Adrenal gland (tissue), 12 donors: ENCODE data around the gene PIGU. TPM values are rescaled to one million over a fixed set of nuclear protein-coding genes. Genes with fewer than 3 reads are reported as not detected.

Experiments used
- DNase-seq, 7 donors: peaks; one replicate each; pipeline ENCODE4 v3.0.0-alpha.2; 2019 to 2020
- H3K27ac ChIP-seq, 5 donors: fragments of 200-600 bp; sonication (generic) in 4 of 5; 1 replicate in 3 of 5; 2 replicates in 2 of 5; pipeline versions ENCODE4 v1.5.1 to v1.8.0; 2016 to 2020; ENCODE audit warnings: mild to moderate bottlenecking in 1 of 5
- H3K27me3 ChIP-seq: fragments of 200-600 bp; 2 replicates; pipeline ENCODE4 v1.8.0; 2021
- H3K36me3 ChIP-seq, 2 donors: fragments of 200-600 bp; replicated peaks in 1 of 2; 1 replicate in 1 of 2; 2 replicates in 1 of 2; pipeline versions ENCODE4 v1.5.1 to v1.8.0; 2018 to 2022
- H3K4me1 ChIP-seq, 2 donors: fragments of 200-600 bp; replicated peaks in 1 of 2; 1 replicate in 1 of 2; 2 replicates in 1 of 2; pipeline versions ENCODE4 v1.5.1 to v1.8.0; 2018 to 2021
- H3K4me3 ChIP-seq, 4 donors: fragments of 200-600 bp; sonication (generic) in 3 of 4; one replicate each; pipeline ENCODE4 v1.5.1; 2016 to 2018
- H3K9me3 ChIP-seq, 3 donors: fragments of 200-600 bp; sonication (generic) in 1 of 3; replicated peaks in 1 of 3; 1 replicate in 2 of 3; 2 replicates in 1 of 3; pipeline versions ENCODE4 v1.5.1 to v1.8.0; 2016 to 2021
- CTCF ChIP-seq, 6 experiments: fragments of 450-650 bp in 4 of 6; fragments of 200-600 bp in 2 of 6; sonication (generic) in 1 of 6; IDR thresholded peaks; 1 replicate in 5 of 6; 2 replicates in 1 of 6; pipeline versions ENCODE4 v1.5.1 to v1.8.0; 2016 to 2021; ENCODE audit warnings: antibody characterized with exemption in 6 of 6, mild to moderate bottlenecking in 2 of 6, moderate library complexity in 1 of 6
- POLR2A ChIP-seq, 2 donors: fragments of 450-650 bp; IDR thresholded peaks; one replicate each; pipeline ENCODE4 v1.6.1; 2017; ENCODE audit warnings: antibody characterized with exemption in 2 of 2, mild to moderate bottlenecking in 2 of 2, moderate library complexity in 1 of 2
- WGBS, 4 donors: extraction: QIAGEN DNeasy Blood & Tissue Kit in 2 of 4; methylation state at CpG; one replicate each; pipeline versions ENCODE4 v1.1.5 to v1.1.7; 2013 to 2017; 5-methylcytosine and 5-hydroxymethylcytosine counted together
- intact Hi-C, 2 donors: fragments of 100-400 bp; cut with DNase I; formaldehyde crosslinking; loops; one replicate each; pipeline versions ENCODE4 v1.14.1 to v1.15.0; 2022 to 2023
- polyA plus RNA-seq, 3 donors: library from polyadenylated mRNA; stranded (reverse); fragments of 200-250 nt in 2 of 3; fragments of 350-450 nt in 1 of 3; fragmentation: Illumina TruSeq in 1 of 3; extraction: RNeasy Lipid Tissue Mini Kit (QIAGEN cat#74804) in 1 of 3; gene quantifications; one replicate each; pipeline ENCODE4 v1.2.3, GENCODE V29; 2013 to 2014
- total RNA-seq, 9 donors: library from RNA; depleted of rRNA in 4 of 9; stranded (reverse); fragments of >200 nt in 4 of 9; fragments of 120-200 nt in 1 of 9; fragmentation: NEBNext Ultra II Directional in 1 of 9; extraction: Animal tissue kit (Norgen Biotek cat#: 25700) in 1 of 9; gene quantifications; one replicate each; pipeline versions ENCODE4 v1.1.0 to v1.2.4, GENCODE V29; 2013 to 2023
- donor health status: healthy with polysubstance abuse.
- donor health status: Bipolar disorder and iron deficiency.
- donor health status: DM: yes; HTN: yes; CAD: no.
- donor health status: DM: no; HTN: no; CAD: no.
- donor health status: DM: no; HTN: no; CAD: no.
- donor health status: DM: yes; HTN: yes; CAD: no.

The PIGU gene
- total and polyA plus RNA-seq, 12 donors: 16.8 to 64.1 (median 23.1) TPM

GRCh38 chr20:34709044-34709830 is 32.3 kb upstream of the PIGU start:
- Histone ChIP-seq H3K36me3 (peaks cover 0 to 4% of the 10 kb centered on the region in 2 donors), H3K4me1 (peaks cover 34 to 62% of the 10 kb centered on the region in 2 donors), H3K27me3 (no peaks in the 10 kb centered on the region), H3K4me3 (peak overlapping the region; percentile 3 to 92 (median 61)), H3K27ac (peak overlapping the region; percentile 75 to 96 (median 91)), H3K9me3 (no peaks in the 10 kb centered on the region)
- TF ChIP-seq POLR2A (IDR thresholded peaks at IDR 0.05) (peak in 1 of 2 donors; percentile 40), CTCF (IDR thresholded peaks at IDR 0.05) (no peak)
- 0 to 1% (median 1%) methylated on average over 7 to 64 of the region's 64 CpGs for WGBS, 4 donors
- DNase-seq: peak; percentile 80 to 93 (median 88)
- intact Hi-C loops: loop anchor here (10.0 kb wide), 1 partner anchor 134 kb away; no protein-coding TSS in a partner anchor

GRCh38 chr20:34708621-34709043 is 31.7 kb upstream of the PIGU start:
- peak; percentile 32 to 76 (median 54) for DNase-seq
- peak overlapping the region in 4 of 5 donors; percentile 83 to 96 (median 92) for H3K27ac ChIP-seq
- TF ChIP-seq CTCF (IDR thresholded peaks at IDR 0.05): peak; percentile 12 to 57 (median 25)
- TF ChIP-seq POLR2A (IDR thresholded peaks at IDR 0.05): no peak
- no peaks in the 10 kb centered on the region for H3K36me3 ChIP-seq
- H3K27me3 ChIP-seq: no peaks in the 10 kb centered on the region
- intact Hi-C loops: loop anchor here (10.0 kb wide), 1 partner anchor 134 kb away; no protein-coding TSS in a partner anchor
- peak overlapping the region in 2 of 4 donors; percentile 59 to 92 for H3K4me3 ChIP-seq
- H3K4me1 ChIP-seq: peaks cover 31 to 60% of the 10 kb centered on the region in 2 donors
- H3K9me3 ChIP-seq: no peaks in the 10 kb centered on the region
- WGBS, 4 donors: 8 to 15% (median 12%) methylated on average over 10 to 22 of the region's 22 CpGs

GRCh38 chr20:34706912-34707784 is 30.3 kb upstream of the PIGU start:
- Histone ChIP-seq H3K36me3 (no peaks in the 10 kb centered on the region), H3K4me1 (peaks cover 27 to 52% of the 10 kb centered on the region in 2 donors), H3K27ac (peak overlapping the region in 2 of 5 donors; percentile 9 to 17), H3K27me3 (no peaks in the 10 kb centered on the region), H3K4me3 (no peak overlapping the region), H3K9me3 (no peaks in the 10 kb centered on the region)
- WGBS, 4 donors: 38 to 58% (median 53%) methylated on average over 2 to 3 of the region's 3 CpGs
- TF ChIP-seq CTCF (IDR thresholded peaks at IDR 0.05) (no peak), POLR2A (IDR thresholded peaks at IDR 0.05) (no peak)
- no peak for DNase-seq
- intact Hi-C loops: loop anchor here (10.0 kb wide), 1 partner anchor 132 kb away; no protein-coding TSS in a partner anchor
